Activated CD4-positive, CD25-positive, alpha-beta regulatory T cell treated with anti-CD3 and anti-CD28 coated beads, Interleukin-2, amount 50 U/mL, for 24 hours (primary cell): ENCODE measurements around the gene TXNDC15.
"Not testable (repeated sequence)": the region's sequence is repeated elsewhere in the genome, so short reads cannot be mapped to it uniquely, and the experiment has no call there.

Experiments
- ATAC-seq, 2 donors: fragments of 150-1000 bp; cut with Tn5 transposase; one replicate each; pipeline ENCODE4 v1.10.0; 2021; ENCODE audit warnings: mild to moderate bottlenecking in 1 of 2, moderate library complexity in 1 of 2

The TXNDC15 gene

GRCh38 chr5:134878403-134878802 is 4.2 kb downstream of the TXNDC15 start:
- no peak for ATAC-seq

- no peak for ATAC-seq
Measured at GRCh38 chr5:134879456-134879855, 5.3 kb downstream of the TXNDC15 start.

DNA sequence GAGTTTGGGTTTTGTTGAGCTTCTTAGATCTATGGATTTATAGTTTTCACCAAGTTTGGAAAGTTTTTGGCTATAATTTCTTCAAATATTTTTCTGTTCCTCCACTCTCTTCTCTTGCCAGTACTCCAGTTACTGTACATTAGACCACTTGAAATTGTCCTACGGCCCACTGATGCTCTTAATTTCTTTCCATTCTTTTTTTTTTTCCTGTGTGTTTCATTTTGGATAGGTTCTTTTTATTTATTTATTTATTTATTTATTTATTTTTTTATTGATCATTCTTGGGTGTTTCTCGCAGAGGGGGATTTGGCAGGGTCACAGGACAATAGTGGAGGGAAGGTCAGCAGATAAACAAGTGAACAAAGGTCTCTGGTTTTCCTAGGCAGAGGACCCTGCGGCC is 6.8 kb downstream of the TXNDC15 start:
- not testable (repeated sequence) for ATAC-seq

GRCh38 chr5:134881711-134882110 is 7.5 kb downstream of the TXNDC15 start:
- ATAC-seq = not testable (repeated sequence)

GRCh38 chr5:134887593-134888159 is 13.5 kb downstream of the TXNDC15 start:
- ATAC-seq = no peak

DNA sequence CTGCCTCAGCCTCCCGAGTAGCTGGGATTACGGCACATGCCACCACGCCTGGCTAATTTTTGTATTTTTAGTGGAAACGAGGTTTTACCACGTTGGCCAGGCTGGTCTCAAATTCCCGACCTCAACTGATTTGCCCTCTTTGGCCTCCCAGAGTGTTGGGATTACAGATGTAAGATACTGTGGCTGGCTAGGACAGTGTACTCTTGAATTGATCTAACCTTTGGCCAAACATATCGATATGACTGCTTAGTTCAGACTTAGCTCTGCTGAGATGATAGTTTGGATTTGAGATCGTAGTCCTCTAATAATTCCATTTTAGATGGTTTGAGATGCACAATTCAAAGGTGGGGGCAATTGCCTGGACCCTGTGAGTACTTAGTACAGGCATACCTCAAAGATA is 15.2 kb downstream of the TXNDC15 start:
- no peak for ATAC-seq

DNA sequence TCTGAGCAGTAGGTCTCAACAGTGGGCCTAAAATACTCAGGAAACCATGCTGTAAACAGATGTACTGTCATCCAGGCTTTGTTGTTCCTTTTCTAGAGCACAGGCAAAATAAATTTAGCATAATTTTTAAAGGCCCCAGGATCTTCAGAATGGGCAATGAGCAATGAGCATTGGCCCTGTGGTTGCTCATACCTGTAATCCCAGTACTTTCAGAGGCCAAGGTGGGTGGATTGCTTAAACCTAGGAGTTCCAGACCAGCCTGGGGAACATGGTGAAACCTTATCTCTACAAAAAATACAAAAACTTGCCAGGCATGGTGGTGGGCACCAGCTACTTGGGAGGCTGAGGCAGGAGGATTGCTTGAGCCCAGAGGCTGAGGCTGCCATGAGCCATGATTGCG is 17.3 kb downstream of the TXNDC15 start:
- no peak for ATAC-seq

GRCh38 chr5:134892282-134892681 is 18.1 kb downstream of the TXNDC15 start:
- ATAC-seq = no peak

DNA sequence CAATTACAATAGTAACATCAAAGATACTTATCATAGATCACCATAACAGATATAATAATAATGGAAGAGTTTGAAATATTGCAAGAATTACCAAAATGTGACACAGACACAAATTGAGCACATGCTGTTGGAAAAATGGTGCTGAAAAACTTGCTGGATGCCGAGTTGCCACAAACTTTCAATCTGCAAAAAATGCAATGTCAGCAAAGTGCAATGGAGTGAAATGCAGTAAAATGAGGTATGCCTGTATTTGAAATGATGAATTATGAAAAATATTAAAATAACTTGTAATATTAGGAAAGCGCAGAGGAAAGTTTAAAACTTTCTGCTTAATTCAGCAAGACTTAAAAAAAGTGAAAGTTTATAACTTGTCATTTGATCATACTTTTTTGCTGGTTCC is 18.8 kb downstream of the TXNDC15 start:
- no peak for ATAC-seq

DNA sequence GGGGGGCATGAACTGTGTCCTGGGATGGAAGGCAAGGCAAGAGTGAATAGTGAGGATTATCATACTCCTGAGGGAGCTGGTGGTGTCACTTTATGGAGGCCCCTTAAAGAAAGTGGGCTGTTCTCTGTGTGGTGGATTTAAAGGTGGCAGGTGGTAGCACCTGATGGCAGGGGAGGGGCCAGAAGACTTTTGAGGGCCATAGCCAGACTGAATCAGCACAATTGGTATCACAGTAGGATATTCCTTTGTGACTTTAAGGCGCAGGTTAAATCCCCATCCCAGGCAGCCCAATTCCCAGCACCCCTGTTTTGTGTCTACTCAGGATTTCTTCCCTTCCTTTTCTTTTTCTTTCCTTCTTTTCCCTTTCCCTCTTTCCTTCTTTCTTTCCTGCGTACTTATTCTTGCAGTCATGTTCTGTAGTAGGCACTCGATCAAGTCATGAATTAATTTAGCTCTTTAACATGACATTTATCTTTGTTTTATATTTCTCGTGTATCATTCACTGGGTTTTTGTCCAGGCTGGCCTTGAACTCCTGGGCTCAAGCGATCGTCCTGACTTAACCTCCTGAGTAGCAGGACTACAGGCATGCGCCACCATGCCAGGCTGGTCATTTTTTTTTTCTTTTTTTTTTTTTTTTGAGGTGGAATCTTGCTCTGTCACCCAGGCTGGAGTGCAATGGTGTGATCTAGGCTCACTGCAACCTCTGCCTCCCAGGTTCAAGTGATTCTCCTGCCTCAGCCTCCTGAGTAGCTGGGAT is 19.8 kb downstream of the TXNDC15 start:
- no peak for ATAC-seq

GRCh38 chr5:134902071-134902801 is 28.1 kb downstream of the TXNDC15 start:
- no peak for ATAC-seq

DNA sequence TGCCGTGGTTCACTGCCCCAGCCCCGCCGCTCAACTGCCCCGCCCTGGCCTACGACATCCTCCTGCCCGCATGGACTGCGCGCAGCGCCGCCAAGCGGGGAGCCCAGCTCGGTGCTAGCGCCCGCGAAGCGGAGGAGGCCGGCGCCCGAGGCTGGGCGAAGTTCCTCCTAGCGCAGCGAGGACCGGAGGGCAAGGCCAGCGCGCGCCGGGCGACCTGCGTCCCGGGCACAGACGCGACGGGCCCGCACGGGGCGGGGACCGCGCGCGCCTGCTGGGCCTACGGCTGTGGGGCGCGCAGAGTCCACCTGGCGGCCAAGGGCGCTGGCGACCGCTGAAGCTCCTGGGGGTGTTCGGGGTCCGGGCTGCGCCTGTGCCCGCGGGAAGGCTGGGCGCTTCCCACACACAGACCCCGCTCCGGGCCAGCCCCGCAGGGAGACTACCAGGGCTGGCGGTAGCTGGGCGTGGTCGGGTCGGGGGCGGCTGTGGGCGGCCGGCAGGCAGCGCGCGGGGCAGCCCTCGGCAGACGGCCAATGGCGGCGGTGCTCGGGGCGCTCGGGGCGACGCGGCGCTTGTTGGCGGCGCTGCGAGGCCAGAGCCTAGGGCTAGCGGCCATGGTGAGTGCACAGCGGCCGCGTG is 30.6 kb downstream of the TXNDC15 start, which contains the start of gene PCBD2:
Gene PCBD2 (plus strand): TSS at position 522 of the 636 bp plus-strand sequence. CDS start 9 bp downstream, at position 531.
- ATAC-seq = peak; percentile 87 to 91

DNA sequence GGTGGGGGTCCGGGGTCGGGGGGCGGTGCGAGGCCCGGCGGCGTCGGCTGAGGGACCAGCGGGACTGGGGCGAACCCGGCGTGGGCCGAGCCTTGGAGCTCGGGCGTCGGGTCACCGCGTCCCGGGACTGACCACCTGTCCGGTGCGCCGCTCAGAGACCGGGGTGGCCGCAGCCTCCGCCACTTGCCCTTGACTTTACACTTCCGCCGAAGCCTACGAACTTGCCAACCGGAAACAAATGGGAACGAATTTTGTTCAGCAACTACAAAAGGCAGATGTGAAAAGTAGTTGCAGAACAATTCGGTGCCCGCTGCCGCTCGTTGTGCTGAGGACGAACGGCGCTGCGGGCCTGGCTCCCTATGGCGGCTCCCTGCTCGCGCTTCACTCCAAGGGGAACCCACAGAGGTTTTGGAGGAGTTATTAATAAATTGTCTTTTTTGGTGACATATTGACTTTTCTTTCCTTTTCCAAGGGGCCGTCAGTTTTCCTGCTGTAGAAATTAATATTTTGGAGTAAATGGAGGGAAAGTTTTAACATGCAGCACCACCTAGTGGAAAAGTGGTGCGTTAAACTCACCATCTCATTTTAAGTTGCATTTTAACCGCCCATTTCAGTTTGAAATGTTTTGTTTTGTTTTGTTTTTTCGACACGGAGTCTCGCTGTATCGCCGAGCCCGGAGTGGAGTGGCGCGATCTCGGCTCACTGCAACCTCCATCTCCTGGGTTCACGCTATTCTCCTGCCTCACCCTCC is 31.2 kb downstream of the TXNDC15 start:
- ATAC-seq = peak; percentile 19 to 25

DNA sequence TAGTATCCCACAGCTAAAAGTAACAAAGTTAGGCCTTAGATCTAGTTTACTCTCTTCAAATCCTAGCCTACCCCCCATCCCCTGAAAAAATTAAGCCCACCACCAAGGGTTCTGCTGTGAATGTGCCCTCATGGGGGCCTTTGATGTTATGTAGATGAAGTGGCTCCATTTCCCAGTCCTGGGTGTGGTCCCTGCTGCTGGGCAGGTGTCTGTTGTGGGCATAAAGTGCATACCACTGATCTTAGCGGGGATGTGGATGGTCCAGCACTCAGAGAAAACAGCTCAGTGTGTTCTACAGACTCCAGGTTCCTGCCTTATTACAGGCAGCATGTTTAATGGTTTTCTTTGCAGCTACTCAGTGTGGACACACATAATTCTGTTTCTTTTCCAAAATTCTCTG is 32.6 kb downstream of the TXNDC15 start:
- ATAC-seq = no peak

DNA sequence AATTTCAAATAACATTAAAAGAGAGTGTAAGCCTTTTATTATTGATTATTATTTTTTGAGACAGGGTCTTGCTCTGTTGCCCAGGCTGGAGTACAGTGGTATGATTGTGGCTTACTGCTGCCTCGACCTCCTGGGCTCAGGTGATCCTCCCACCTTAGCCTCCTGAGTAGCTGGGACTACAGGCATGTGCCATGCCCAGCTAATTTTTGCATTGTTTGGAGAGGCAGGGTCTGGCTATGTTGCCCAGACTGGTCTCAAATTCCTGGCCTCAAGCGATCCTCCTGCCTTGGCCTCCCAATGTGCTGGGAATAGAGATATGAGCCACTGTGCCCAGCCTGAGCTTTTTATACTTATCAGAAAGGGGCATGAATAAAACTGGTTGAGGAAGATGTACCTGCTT is 36.6 kb downstream of the TXNDC15 start:
- not testable (repeated sequence) for ATAC-seq

- no peak for ATAC-seq
Measured at GRCh38 chr5:134911285-134912206, 37.4 kb downstream of the TXNDC15 start.

GRCh38 chr5:134913254-134913653 is 39.1 kb downstream of the TXNDC15 start:
- ATAC-seq = no peak

DNA sequence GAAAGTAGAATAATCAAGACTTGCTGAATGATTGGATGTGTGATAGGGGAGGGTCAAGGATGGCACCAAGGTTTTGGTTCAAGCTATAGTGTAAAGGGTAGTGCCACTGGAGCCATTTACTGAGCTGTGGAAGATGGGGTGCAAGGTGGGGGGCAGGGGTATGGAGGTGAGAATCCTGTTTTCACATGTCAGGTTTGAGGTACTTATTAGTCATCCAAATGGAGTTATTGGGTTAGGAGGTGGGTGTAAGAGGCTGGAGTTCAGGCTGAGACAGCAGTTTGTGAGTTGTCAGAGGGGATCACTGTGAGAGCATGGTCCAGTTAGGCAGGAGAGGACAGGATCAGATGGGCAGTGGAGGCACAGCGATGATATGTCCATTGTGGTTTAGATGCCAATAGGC is 39.6 kb downstream of the TXNDC15 start:
- ATAC-seq = peak in 1 of 2 donors; percentile 20

DNA sequence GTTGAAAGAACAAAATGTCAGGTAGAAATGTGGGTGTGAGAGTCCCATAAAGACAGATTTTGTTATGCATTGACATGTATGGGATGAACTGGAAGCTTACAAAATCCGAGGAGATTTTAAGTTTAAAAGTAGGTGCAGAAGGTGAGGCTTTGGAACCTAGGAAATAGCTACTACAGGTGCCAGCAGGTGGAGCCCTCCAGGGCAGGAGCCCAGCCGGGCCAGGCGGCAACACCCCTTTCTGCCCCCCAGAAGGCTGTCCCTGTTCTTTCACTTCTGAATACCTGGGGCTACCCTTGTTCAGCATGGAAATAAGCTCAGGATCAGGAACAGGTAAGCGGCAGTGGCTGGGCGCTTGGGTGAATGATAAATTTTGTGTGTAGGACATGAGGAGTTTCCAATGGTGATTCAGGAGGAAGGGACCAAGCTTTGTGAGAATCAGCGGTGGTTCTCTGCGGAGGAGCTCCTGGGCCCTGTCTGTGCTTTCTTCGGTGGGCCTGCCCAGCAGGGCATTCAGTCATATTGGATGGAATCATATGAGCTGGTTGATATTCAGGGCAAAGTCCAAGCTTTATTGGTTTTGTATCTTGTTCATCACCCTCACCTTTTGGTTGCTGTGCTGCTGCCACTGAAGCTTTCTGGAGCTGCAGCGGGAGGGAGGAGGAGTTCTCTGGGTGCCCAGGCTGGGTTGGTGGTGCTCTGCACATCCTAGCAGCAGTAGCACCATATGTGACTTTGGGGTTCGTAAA is 43.1 kb downstream of the TXNDC15 start:
- ATAC-seq = no peak

- ATAC-seq = no peak
Measured at GRCh38 chr5:134918861-134919260, 44.7 kb downstream of the TXNDC15 start.
